Mucosa of descending colon (tissue), 3 donors: ENCODE results near the gene LEMD1. TPM values are rescaled to one million over a fixed set of nuclear protein-coding genes. Genes with fewer than 3 reads are reported as not detected.

Experiments used
- ATAC-seq: fragments of 200-7000 bp; cut with Tn5 transposase; one replicate; pipeline ENCODE4 v1.9.1; 2020; ENCODE audit warnings: mild to moderate bottlenecking, moderate library complexity
- DNase-seq, 3 donors: peaks; one replicate each; pipeline ENCODE4 v3.0.0-alpha.2; 2020
- H3K36me3 ChIP-seq: fragments of 200-600 bp; one replicate; pipeline ENCODE4 v1.8.0; 2021; ENCODE audit warnings: low read depth, mild to moderate bottlenecking
- H3K4me1 ChIP-seq: fragments of 200-600 bp; one replicate; pipeline ENCODE4 v1.8.0; 2021; ENCODE audit warnings: low read depth, mild to moderate bottlenecking
- H3K4me3 ChIP-seq: fragments of 200-600 bp; one replicate; pipeline ENCODE4 v1.8.0; 2021; ENCODE audit warnings: mild to moderate bottlenecking
- H3K9me3 ChIP-seq: fragments of 200-600 bp; one replicate; pipeline ENCODE4 v1.8.0; 2021; ENCODE audit warnings: mild to moderate bottlenecking
- intact Hi-C, 2 donors: fragments of 100-400 bp; cut with DNase I in 1 of 2; cut with micrococcal nuclease in 1 of 2; formaldehyde crosslinking; loops; one replicate each; pipeline versions ENCODE4 v1.11.0 to v1.11.1; 2022; cut with DNase I, micrococcal nuclease
- total RNA-seq, 3 donors: library from RNA; stranded (reverse); fragmentation: NEBNext Ultra II Directional in 2 of 3; extraction: Animal tissue kit (Norgen Biotek cat#: 25700) in 2 of 3; gene quantifications; one replicate each; pipeline versions ENCODE4 v1.2.1 to v1.2.4, GENCODE V29; 2021 to 2023
- TF ChIP-seq, protein P1 (sequence below): fragments of 200-600 bp; IDR thresholded peaks from one replicate; pipeline ENCODE4 v1.8.0; 2022; ENCODE audit warnings: antibody characterized with exemption, mild to moderate bottlenecking
- donor health status: DM: no; HTN: no; CAD: no; lungs with moderate emphysema.
- donor health status: DM: no; HTN: no; CAD: no.
- donor health status: DM: no; HTN: yes; CAD: no.

Gene LEMD1
- total RNA-seq, 3 donors from 2014 or later: not detected

- no peak for DNase-seq
Observed at GRCh38 chr1:205429762-205430695, 8.2 kb upstream of the LEMD1 start.

GRCh38 chr1:205424901-205425600, 3.2 kb upstream of the LEMD1 start:
- Histone ChIP-seq H3K36me3 (no peaks in the 10 kb centered on the region), H3K9me3 (no peaks in the 10 kb centered on the region), H3K4me1 (no peaks in the 10 kb centered on the region), H3K4me3 (no peak overlapping the region)
- DNase-seq (no peak), ATAC-seq (no peak)
- TF ChIP-seq, protein P1, sequence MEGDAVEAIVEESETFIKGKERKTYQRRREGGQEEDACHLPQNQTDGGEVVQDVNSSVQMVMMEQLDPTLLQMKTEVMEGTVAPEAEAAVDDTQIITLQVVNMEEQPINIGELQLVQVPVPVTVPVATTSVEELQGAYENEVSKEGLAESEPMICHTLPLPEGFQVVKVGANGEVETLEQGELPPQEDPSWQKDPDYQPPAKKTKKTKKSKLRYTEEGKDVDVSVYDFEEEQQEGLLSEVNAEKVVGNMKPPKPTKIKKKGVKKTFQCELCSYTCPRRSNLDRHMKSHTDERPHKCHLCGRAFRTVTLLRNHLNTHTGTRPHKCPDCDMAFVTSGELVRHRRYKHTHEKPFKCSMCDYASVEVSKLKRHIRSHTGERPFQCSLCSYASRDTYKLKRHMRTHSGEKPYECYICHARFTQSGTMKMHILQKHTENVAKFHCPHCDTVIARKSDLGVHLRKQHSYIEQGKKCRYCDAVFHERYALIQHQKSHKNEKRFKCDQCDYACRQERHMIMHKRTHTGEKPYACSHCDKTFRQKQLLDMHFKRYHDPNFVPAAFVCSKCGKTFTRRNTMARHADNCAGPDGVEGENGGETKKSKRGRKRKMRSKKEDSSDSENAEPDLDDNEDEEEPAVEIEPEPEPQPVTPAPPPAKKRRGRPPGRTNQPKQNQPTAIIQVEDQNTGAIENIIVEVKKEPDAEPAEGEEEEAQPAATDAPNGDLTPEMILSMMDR: no peak
- intact Hi-C loops: no loop called here

More at GRCh38 chr1:205429762-205430695, 8.2 kb upstream of the LEMD1 start:
- intact Hi-C loops: no loop called here
- Histone ChIP-seq H3K4me1 (peaks cover 5% of the 10 kb centered on the region), H3K4me3 (no peak overlapping the region), H3K36me3 (no peaks in the 10 kb centered on the region), H3K9me3 (no peaks in the 10 kb centered on the region)
- no peak for ATAC-seq
- TF ChIP-seq, protein P1: no peak

GRCh38 chr1:205423814-205424399, 2.1 kb upstream of the LEMD1 start:
- TF ChIP-seq, protein P1: no peak
- intact Hi-C loops: no loop called here
- H3K36me3 ChIP-seq: no peaks in the 10 kb centered on the region
- DNase-seq: no peak
- no peaks in the 10 kb centered on the region for H3K9me3 ChIP-seq
- no peak for ATAC-seq
- H3K4me1 ChIP-seq: no peaks in the 10 kb centered on the region
- no peak overlapping the region for H3K4me3 ChIP-seq

- Histone ChIP-seq H3K9me3 (no peaks in the 10 kb centered on the region), H3K36me3 (no peaks in the 10 kb centered on the region), H3K4me1 (no peaks in the 10 kb centered on the region), H3K4me3 (no peak overlapping the region)
- DNase-seq (no peak), ATAC-seq (no peak)
- TF ChIP-seq, protein P1: no peak
- intact Hi-C loops: no loop called here
Observed at GRCh38 chr1:205422993-205423642, 1.3 kb upstream of the LEMD1 start.

GRCh38 chr1:205420938-205421337, 918 bp downstream of the LEMD1 start:
- H3K4me3 ChIP-seq: no peak overlapping the region
- no peak for DNase-seq
- H3K36me3 ChIP-seq: no peaks in the 10 kb centered on the region
- TF ChIP-seq, protein P1: no peak
- H3K4me1 ChIP-seq: no peaks in the 10 kb centered on the region
- intact Hi-C loops: no loop called here
- no peak for ATAC-seq
- H3K9me3 ChIP-seq: no peaks in the 10 kb centered on the region
